GM13977 (cell line): ENCODE results near the gene TMEM30A.

Source experiments
- DNase-seq: peaks from one replicate; pipeline ENCODE4 v3.0.0; 2012; ENCODE audit warnings: low spot score
- CTCF ChIP-seq: IDR thresholded peaks from 2 replicates; pipeline ENCODE4 v1.5.1; 2012; ENCODE audit warnings: mild to moderate bottlenecking, control low read depth; ENCODE audit not compliant: insufficient read depth; ENCODE audit errors: extremely low read depth, missing control alignments
- in situ Hi-C: fragments of 300-500 bp; cut with MboI; formaldehyde crosslinking; loops from one replicate; pipeline ENCODE4 v1.12.0; 2022; ENCODE audit warnings: low sequenced_read_pairs, low pct_unique_long_range_greater_than_20kb, mixed read lengths, inconsistent platforms; ENCODE audit not compliant: unreplicated experiment

TMEM30A gene

GRCh38 chr6:75305573-75305972 lies 21.0 kb upstream of the TMEM30A start:
- in situ Hi-C loops: no loop called here
- DNase-seq: no peak
- TF ChIP-seq CTCF: no peak

GRCh38 chr6:75302280-75302679 lies 17.7 kb upstream of the TMEM30A start:
- no peak for DNase-seq
- in situ Hi-C loops: no loop called here
- no peak for TF ChIP-seq CTCF

- in situ Hi-C loops: no loop called here
- TF ChIP-seq CTCF: no peak
- no peak for DNase-seq
These were observed 16.9 kb upstream of the TMEM30A start for GRCh38 chr6:75301537-75301936.

- in situ Hi-C loops: no loop called here
- no peak for DNase-seq
- no peak for TF ChIP-seq CTCF
These were observed 16.5 kb upstream of the TMEM30A start for GRCh38 chr6:75301088-75301487.

GRCh38 chr6:75300531-75300855 lies 15.9 kb upstream of the TMEM30A start:
- in situ Hi-C loops: no loop called here
- no peak for DNase-seq
- TF ChIP-seq CTCF: no peak

GRCh38 chr6:75299801-75300530 lies 15.4 kb upstream of the TMEM30A start:
- DNase-seq: no peak
- no peak for TF ChIP-seq CTCF
- in situ Hi-C loops: loop anchor here (25.0 kb wide), 1 partner anchor 237 kb away; no protein-coding TSS in a partner anchor
